B cell (primary cell): ENCODE measurements around the gene CDC42BPB. TPM values are rescaled to one million over a fixed set of nuclear protein-coding genes. Genes with fewer than 3 reads are reported as not detected.

ENCODE experiments used
- ATAC-seq: fragments of 200-7000 bp; cut with Tn5 transposase; one replicate; pipeline ENCODE4 v1.10.0; 2021; ENCODE audit warnings: low read depth, mild to moderate bottlenecking, moderate number of reproducible peaks, moderate library complexity
- CTCF ChIA-PET: fragments of 350-600 bp; sonication (Branson Sonifier 250); formaldehyde crosslinking; loops from one replicate; lab custom pipeline; 2021; ENCODE audit warnings: antibody characterized with exemption, inconsistent platforms; lab: Charles Lee
- POLR2A ChIA-PET: fragments of 350-600 bp; sonication (Branson Sonifier 250); formaldehyde crosslinking; loops from one replicate; lab custom pipeline; 2021; ENCODE audit warnings: antibody characterized with exemption; lab: Charles Lee
- DNase-seq: peaks from one replicate; pipeline ENCODE4 v3.0.0; 2013
- H2AFZ ChIP-seq: 2 replicates; pipeline ENCODE4 v1.6.1; 2012; ENCODE audit warnings: mild to moderate bottlenecking, low read depth, low read length; ENCODE audit not compliant: insufficient read depth, poor library complexity, severe bottlenecking
- H3K27ac ChIP-seq, 2 donors: 1 replicate in 1 of 2; 2 replicates in 1 of 2; pipeline ENCODE4 v1.5.1; 2012 to 2013; ENCODE audit warnings: low read length in 2 of 2, mild to moderate bottlenecking in 2 of 2, moderate library complexity in 1 of 2
- H3K27me3 ChIP-seq, 4 experiments: fragments of 200-600 bp in 1 of 4; sonication (generic) in 1 of 4; replicated peaks in 1 of 4; 1 replicate in 2 of 4; 2 replicates in 2 of 4; pipeline versions ENCODE4 v1.6.1 to v1.7.0; 2013 to 2016; ENCODE audit warnings: low read length in 3 of 4, mild to moderate bottlenecking in 2 of 4, mixed read lengths in 1 of 4, moderate library complexity in 1 of 4; ENCODE audit not compliant: insufficient read depth in 4 of 4, control insufficient read depth in 3 of 4; ENCODE audit errors: control extremely low read depth in 1 of 4
- H3K36me3 ChIP-seq, 2 experiments: replicated peaks in 1 of 2; 1 replicate in 1 of 2; 2 replicates in 1 of 2; pipeline versions ENCODE4 v1.6.1 to v1.7.1; 2013; ENCODE audit warnings: low read length in 1 of 2; ENCODE audit not compliant: insufficient read depth in 2 of 2, control insufficient read depth in 1 of 2; ENCODE audit errors: control extremely low read depth in 1 of 2, extremely low read depth in 1 of 2
- H3K4me1 ChIP-seq, 2 donors: fragments of 200-600 bp in 1 of 2; sonication (generic) in 1 of 2; 1 replicate in 1 of 2; 2 replicates in 1 of 2; pipeline versions ENCODE4 v1.5.1 to v1.6.1; 2013 to 2017; ENCODE audit warnings: low read length in 2 of 2; ENCODE audit not compliant: control insufficient read depth in 2 of 2, insufficient read depth in 2 of 2
- H3K4me2 ChIP-seq: replicated peaks from 2 replicates; pipeline ENCODE3; 2012; ENCODE audit warnings: mild to moderate bottlenecking, low read depth, low read length; ENCODE audit not compliant: poor library complexity, severe bottlenecking
- H3K4me3 ChIP-seq, 5 experiments: fragments of 200-600 bp in 1 of 5; sonication (generic) in 1 of 5; 1 replicate in 3 of 5; 2 replicates in 2 of 5; pipeline versions ENCODE4 v1.5.1 to v1.7.0; 2011 to 2016; ENCODE audit warnings: low read length in 4 of 5, mild to moderate bottlenecking in 4 of 5, low read depth in 2 of 5, control low read depth in 1 of 5, moderate library complexity in 1 of 5; ENCODE audit not compliant: insufficient read depth in 1 of 5; ENCODE audit errors: control extremely low read depth in 1 of 5, extremely low read depth in 1 of 5
- H3K79me2 ChIP-seq: fragments of 200-600 bp; sonication (generic); one replicate; pipeline ENCODE4 v1.6.0; 2016; ENCODE audit warnings: low read length; ENCODE audit not compliant: control insufficient read depth, insufficient read depth
- H3K9ac ChIP-seq: fragments of 200-600 bp; sonication (generic); 2 replicates; pipeline ENCODE4 v1.6.1; 2017; ENCODE audit warnings: mild to moderate bottlenecking, low read length, moderate library complexity
- H3K9me3 ChIP-seq, 3 donors: one replicate each; pipeline versions ENCODE4 v1.6.1 to v1.7.1; 2013; ENCODE audit warnings: low read length in 2 of 3; ENCODE audit not compliant: control insufficient read depth in 2 of 3, insufficient read depth in 1 of 3; ENCODE audit errors: control extremely low read depth in 1 of 3
- H4K20me1 ChIP-seq: 2 replicates; pipeline ENCODE4 v1.6.0; 2012; ENCODE audit warnings: mild to moderate bottlenecking, low read length; ENCODE audit not compliant: insufficient read depth, control insufficient read depth, poor library complexity, severe bottlenecking
- H3K27ac Mint-ChIP-seq: one replicate; pipeline ENCODE4 v1.8.0; 2021; ENCODE audit warnings: mixed read lengths
- H3K27me3 Mint-ChIP-seq: one replicate; pipeline ENCODE4 v1.8.0; 2021; ENCODE audit warnings: mixed read lengths
- H3K4me1 Mint-ChIP-seq: one replicate; pipeline ENCODE4 v1.8.0; 2021; ENCODE audit warnings: mixed read lengths
- H3K4me3 Mint-ChIP-seq: one replicate; pipeline ENCODE4 v1.8.0; 2021; ENCODE audit warnings: mixed read lengths
- H3K9me3 Mint-ChIP-seq: one replicate; pipeline ENCODE4 v1.8.0; 2022; ENCODE audit warnings: mixed read lengths; ENCODE audit not compliant: insufficient read depth
- EZH2 ChIP-seq: IDR thresholded peaks from 2 replicates; pipeline ENCODE4 v1.6.1; 2012; ENCODE audit warnings: borderline replicate concordance, low read depth, mild to moderate bottlenecking, moderate library complexity, low read length; ENCODE audit not compliant: insufficient read depth, poor library complexity, severe bottlenecking
- WGBS: methylation state at CpG from one replicate; pipeline ENCODE4 v1.1.5; 2013; ENCODE audit warnings: missing lambda C conversion rate; ENCODE audit not compliant: insufficient coverage; 5-methylcytosine and 5-hydroxymethylcytosine counted together
- intact Hi-C: fragments of 100-400 bp; cut with micrococcal nuclease; formaldehyde crosslinking; loops from one replicate; pipeline ENCODE4 v1.10.0; 2022
- polyA plus RNA-seq: library from polyadenylated mRNA; depleted of rRNA; stranded (reverse); fragments of >200 nt; gene quantifications from 2 replicates; pipeline ENCODE4 v1.2.3, GENCODE V29; 2012
- total RNA-seq, 2 donors: library from RNA; stranded (reverse); fragments of 120-200 nt in 1 of 2; gene quantifications; 1 replicate in 1 of 2; 2 replicates in 1 of 2; pipeline versions ENCODE4 v1.2.3 to v1.2.4, GENCODE V29; 2013 to 2022
- TF ChIP-seq, protein P1 (sequence below): fragments of 200-600 bp; IDR thresholded peaks from one replicate; pipeline ENCODE4 v1.8.0; 2022; ENCODE audit warnings: antibody characterized with exemption, mild to moderate bottlenecking

CDC42BPB gene
- total and polyA plus RNA-seq, 2 donors (not counting 1 experiment from before 2014, with no cell fraction given), result 23.9 to 52.5 TPM

DNA sequence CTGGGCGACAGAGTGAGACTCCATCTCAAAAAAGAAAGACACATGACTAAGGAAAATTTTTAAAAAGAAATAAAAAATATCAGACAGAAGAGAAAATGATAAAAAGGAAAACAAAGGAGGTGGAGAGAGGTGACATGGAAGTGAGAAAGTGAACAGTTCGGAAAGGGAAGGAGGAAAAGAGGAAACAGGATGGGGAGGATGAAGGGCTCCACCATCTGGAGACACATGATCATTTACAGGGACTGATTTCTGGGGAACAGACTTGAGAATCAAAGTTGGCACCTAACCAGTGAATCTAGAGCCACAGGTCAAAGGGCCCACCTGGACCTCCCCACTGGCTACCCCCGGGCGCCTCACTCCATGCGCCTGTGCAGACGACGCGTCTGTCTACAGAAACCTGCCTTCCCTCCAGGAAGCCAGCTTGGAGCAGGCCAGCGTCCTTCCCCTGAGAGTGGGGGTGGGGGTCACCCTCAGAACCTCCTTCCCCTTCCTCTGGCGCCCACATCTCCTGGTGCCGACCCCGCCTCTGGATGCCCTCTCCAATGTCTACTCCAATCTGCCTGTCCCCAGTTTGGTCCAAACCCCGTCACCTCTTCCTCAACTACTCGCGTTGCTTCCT, 74.4 kb downstream of the CDC42BPB start:
- Histone ChIP-seq H2AFZ (no peak overlapping the region), H3K9ac (no peak overlapping the region), H4K20me1 (no peaks in the 10 kb centered on the region), H3K4me1 (no peaks in the 10 kb centered on the region), H3K36me3 (peaks cover 0 to 25% of the 10 kb centered on the region in 2 experiments), H3K4me2 (no peak overlapping the region), H3K27ac (no peak overlapping the region), H3K9me3 (peaks cover 0 to 16% (median 11%) of the 10 kb centered on the region in 3 donors), H3K4me3 (no peak overlapping the region), H3K27me3 (no peaks in the 10 kb centered on the region), H3K79me2 (no peaks in the 10 kb centered on the region)
- H3K27me3 Mint-ChIP-seq, result no peaks in the 10 kb centered on the region
- H3K4me3 Mint-ChIP-seq, result no peak overlapping the region
- DNase-seq (no peak), ATAC-seq (no peak)
- no peak for TF ChIP-seq EZH2
- H3K9me3 Mint-ChIP-seq, result peaks cover 5% of the 10 kb centered on the region
- CTCF ChIA-PET, result no interaction called here
- H3K27ac Mint-ChIP-seq, result no peak overlapping the region
- POLR2A ChIA-PET, result no interaction called here
- intact Hi-C loops, result no loop called here
- 96% methylated on average over 13 of the region's 15 CpGs for WGBS
- peaks cover 4% of the 10 kb centered on the region for H3K4me1 Mint-ChIP-seq

DNA sequence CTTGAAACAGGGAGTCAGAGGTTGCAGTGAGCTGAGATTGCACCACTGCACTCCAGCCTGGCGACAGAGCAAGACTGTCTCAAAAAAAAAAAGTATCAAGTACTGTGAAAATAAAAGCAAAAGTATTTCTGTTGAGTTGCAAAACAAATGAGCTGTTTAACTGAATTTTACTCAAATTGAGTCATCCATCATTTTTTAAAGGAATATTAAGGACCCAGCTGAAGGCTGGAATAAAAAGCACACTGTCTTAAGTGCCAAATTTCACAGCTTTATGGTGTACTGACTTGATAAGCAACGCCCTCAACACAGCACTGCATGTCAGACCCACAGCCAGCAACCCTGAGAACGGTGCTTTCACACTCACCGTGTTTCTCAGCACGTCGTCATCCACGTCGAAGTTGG, 76.9 kb downstream of the CDC42BPB start:
- CTCF ChIA-PET, result no interaction called here
- H3K4me1 ChIP-seq, result no peaks in the 10 kb centered on the region
- no peaks in the 10 kb centered on the region for H3K4me1 Mint-ChIP-seq

More for the DNA sequence above, 76.9 kb downstream of the CDC42BPB start:
- Histone ChIP-seq H3K36me3 (peaks cover 0 to 25% of the 10 kb centered on the region in 2 experiments), H2AFZ (no peak overlapping the region), H3K4me2 (no peak overlapping the region), H3K4me3 (no peak overlapping the region), H4K20me1 (no peaks in the 10 kb centered on the region), H3K27me3 (no peaks in the 10 kb centered on the region), H3K27ac (no peak overlapping the region), H3K9ac (no peak overlapping the region), H3K9me3 (no peaks in the 10 kb centered on the region), H3K79me2 (no peaks in the 10 kb centered on the region)
- DNase-seq (no peak), ATAC-seq (no peak)
- TF ChIP-seq EZH2, result no peak
- TF ChIP-seq, protein P1, sequence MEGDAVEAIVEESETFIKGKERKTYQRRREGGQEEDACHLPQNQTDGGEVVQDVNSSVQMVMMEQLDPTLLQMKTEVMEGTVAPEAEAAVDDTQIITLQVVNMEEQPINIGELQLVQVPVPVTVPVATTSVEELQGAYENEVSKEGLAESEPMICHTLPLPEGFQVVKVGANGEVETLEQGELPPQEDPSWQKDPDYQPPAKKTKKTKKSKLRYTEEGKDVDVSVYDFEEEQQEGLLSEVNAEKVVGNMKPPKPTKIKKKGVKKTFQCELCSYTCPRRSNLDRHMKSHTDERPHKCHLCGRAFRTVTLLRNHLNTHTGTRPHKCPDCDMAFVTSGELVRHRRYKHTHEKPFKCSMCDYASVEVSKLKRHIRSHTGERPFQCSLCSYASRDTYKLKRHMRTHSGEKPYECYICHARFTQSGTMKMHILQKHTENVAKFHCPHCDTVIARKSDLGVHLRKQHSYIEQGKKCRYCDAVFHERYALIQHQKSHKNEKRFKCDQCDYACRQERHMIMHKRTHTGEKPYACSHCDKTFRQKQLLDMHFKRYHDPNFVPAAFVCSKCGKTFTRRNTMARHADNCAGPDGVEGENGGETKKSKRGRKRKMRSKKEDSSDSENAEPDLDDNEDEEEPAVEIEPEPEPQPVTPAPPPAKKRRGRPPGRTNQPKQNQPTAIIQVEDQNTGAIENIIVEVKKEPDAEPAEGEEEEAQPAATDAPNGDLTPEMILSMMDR, result no peak
- Mint-ChIP-seq H3K9me3 (no peaks in the 10 kb centered on the region), H3K27me3 (no peaks in the 10 kb centered on the region), H3K4me3 (no peak overlapping the region), H3K27ac (no peak overlapping the region)
- POLR2A ChIA-PET, result no interaction called here
- WGBS, result 89% methylated on average over 7 of the region's 8 CpGs
- intact Hi-C loops, result no loop called here
